ENCODE measurements around the gene ENAH. TPM values are rescaled to one million over a fixed set of nuclear protein-coding genes. Genes with fewer than 3 reads are reported as not detected.
A peak's percentile ranks its signal among the peaks of the same experiment; 100 is the strongest.
"Not testable (repeated sequence)": the region's sequence is repeated elsewhere in the genome, so short reads cannot be mapped to it uniquely, and the experiment has no call there.

Gene ENAH
- not detected for total RNA-seq
- under 1 TPM in 2 of 4 donors, not detected in 2; 0.03 to 0.13 TPM for polyA plus RNA-seq

GRCh38 chr1:225652729-225653462 is at the start of gene ENAH:
Gene ENAH (minus strand): TSS chr1:225653123. CDS start chr1:225652690, 433 bp downstream.
- ATAC-seq (ENCODE audit: low read depth in 2 of 2) (peak; percentile 28 to 37), DNase-seq (no peak)
- Mint-ChIP-seq H3K36me3 (no peaks in the 10 kb centered on the region), H3K27ac (no peak within 1 kb of the TSS), H3K27me3 (peaks cover 74% of the 10 kb centered on the region), H3K9me3 (peaks cover 0 to 6% (median 0%) of the 10 kb centered on the region in 7 donors), H3K4me1 (peaks cover 0 to 23% (median 13%) of the 10 kb centered on the region in 4 donors), H3K4me3 (peak within 1 kb of the TSS; percentile 45 to 98 (median 90))
- H3K36me3 ChIP-seq (ENCODE audit: control insufficient read depth, insufficient read depth, low read length): no peaks in the 10 kb centered on the region
- peaks cover 19% of the 10 kb centered on the region for H3K4me1 ChIP-seq (ENCODE audit: control insufficient read depth, insufficient read depth, low read length, poor library complexity, severe bottlenecking)
- H3K27me3 ChIP-seq (ENCODE audit: control insufficient read depth, insufficient read depth, low read length): peaks cover 45% of the 10 kb centered on the region
- no peaks in the 10 kb centered on the region for H3K9me3 ChIP-seq (ENCODE audit: control insufficient read depth in 2 of 2, low read length in 2 of 2)
- H3K4me3 ChIP-seq (ENCODE audit: low read depth, low read length): peak within 1 kb of the TSS; percentile 44
- H3K27ac ChIP-seq (ENCODE audit: insufficient read depth, low read length, poor library complexity, severe bottlenecking): no peak within 1 kb of the TSS

DNA sequence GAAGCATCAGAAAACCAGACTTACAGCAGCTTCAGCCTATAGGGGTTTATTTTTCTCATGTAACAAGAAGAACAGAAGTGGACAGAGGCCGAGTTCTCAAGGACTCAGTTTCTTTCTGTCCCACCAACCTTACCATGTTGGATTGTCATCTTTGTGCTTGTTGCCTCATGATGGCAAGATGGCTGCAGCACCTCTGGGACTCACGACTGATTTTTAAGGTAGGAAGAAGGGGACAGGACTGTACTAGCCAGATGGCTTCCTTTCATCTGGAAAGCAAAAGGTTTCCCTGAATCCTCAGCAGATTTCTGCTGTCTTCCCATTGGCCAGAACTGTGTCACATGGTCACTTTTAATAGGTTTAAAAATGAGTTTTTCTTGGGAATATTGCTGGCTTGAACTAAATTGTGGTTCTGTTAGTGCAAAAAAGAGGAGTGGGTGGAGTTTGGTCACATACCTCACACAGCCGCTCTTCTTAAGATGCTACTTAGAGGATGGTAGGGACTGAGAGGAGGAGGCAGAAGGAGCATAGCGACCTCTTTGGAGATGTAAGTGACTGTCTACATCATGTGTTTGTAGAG is 48.1 kb upstream of the ENAH start:
- Histone ChIP-seq H3K4me3 (ENCODE audit: low read depth, low read length) (no peak overlapping the region), H3K27me3 (ENCODE audit: control insufficient read depth, insufficient read depth, low read length) (no peaks in the 10 kb centered on the region), H3K36me3 (ENCODE audit: control insufficient read depth, insufficient read depth, low read length) (no peaks in the 10 kb centered on the region), H3K4me1 (ENCODE audit: control insufficient read depth, insufficient read depth, low read length, poor library complexity, severe bottlenecking) (no peaks in the 10 kb centered on the region), H3K9me3 (ENCODE audit: control insufficient read depth in 2 of 2, low read length in 2 of 2) (no peaks in the 10 kb centered on the region), H3K27ac (ENCODE audit: insufficient read depth, low read length, poor library complexity, severe bottlenecking) (no peak overlapping the region)
- H3K4me3 Mint-ChIP-seq: no peak overlapping the region
- ATAC-seq (ENCODE audit: low read depth in 2 of 2) (no peak), DNase-seq (no peak)
- H3K27me3 Mint-ChIP-seq: peaks cover 10% of the 10 kb centered on the region
- H3K36me3 Mint-ChIP-seq: no peaks in the 10 kb centered on the region
- no peaks in the 10 kb centered on the region for H3K4me1 Mint-ChIP-seq
- no peak overlapping the region for H3K27ac Mint-ChIP-seq
- H3K9me3 Mint-ChIP-seq: peaks cover 0 to 3% (median 0%) of the 10 kb centered on the region in 7 donors

DNA sequence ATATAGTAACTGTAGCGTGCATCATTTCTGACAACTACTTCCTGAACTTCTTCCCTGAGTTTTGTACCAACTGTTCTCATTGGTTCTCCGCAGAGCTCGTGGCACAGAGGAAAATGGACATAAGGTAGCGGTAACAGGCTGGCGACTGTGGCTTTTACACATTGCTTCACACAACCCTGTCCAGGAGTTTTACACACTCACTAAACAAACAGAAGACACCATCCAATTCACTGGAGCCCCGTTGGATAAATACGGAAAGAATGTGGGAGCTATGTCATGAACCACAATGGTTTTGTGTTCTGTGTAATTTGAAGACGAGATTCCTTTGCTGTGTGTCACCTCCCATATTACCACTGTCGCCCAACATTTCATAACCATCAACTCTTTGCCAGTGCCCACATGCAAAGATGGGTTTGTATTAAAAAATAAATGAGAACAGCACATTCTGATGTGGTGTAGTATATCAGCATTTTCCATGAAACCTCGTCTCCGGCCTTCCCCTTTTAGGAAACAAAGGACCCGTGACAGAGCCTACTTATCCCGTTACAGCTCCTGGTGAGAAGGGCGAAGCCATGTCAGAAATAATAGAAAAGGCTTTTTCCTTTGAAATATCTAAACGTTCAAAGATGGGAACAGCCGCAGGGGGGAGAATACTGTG is 47.4 kb upstream of the ENAH start:
- no peaks in the 10 kb centered on the region for H3K36me3 ChIP-seq (ENCODE audit: control insufficient read depth, insufficient read depth, low read length)
- no peak overlapping the region for H3K4me3 ChIP-seq (ENCODE audit: low read depth, low read length)
- no peak overlapping the region for H3K4me3 Mint-ChIP-seq
- DNase-seq (no peak), ATAC-seq (ENCODE audit: low read depth in 2 of 2) (no peak)
- no peaks in the 10 kb centered on the region for H3K4me1 ChIP-seq (ENCODE audit: control insufficient read depth, insufficient read depth, low read length, poor library complexity, severe bottlenecking)
- H3K27ac Mint-ChIP-seq: no peak overlapping the region
- no peak overlapping the region for H3K27ac ChIP-seq (ENCODE audit: insufficient read depth, low read length, poor library complexity, severe bottlenecking)
- H3K4me1 Mint-ChIP-seq: no peaks in the 10 kb centered on the region
- H3K9me3 Mint-ChIP-seq: peaks cover 0 to 3% (median 0%) of the 10 kb centered on the region in 7 donors
- no peaks in the 10 kb centered on the region for H3K9me3 ChIP-seq (ENCODE audit: control insufficient read depth in 2 of 2, low read length in 2 of 2)
- H3K36me3 Mint-ChIP-seq: no peaks in the 10 kb centered on the region
- peaks cover 10% of the 10 kb centered on the region for H3K27me3 Mint-ChIP-seq
- H3K27me3 ChIP-seq (ENCODE audit: control insufficient read depth, insufficient read depth, low read length): no peaks in the 10 kb centered on the region

DNA sequence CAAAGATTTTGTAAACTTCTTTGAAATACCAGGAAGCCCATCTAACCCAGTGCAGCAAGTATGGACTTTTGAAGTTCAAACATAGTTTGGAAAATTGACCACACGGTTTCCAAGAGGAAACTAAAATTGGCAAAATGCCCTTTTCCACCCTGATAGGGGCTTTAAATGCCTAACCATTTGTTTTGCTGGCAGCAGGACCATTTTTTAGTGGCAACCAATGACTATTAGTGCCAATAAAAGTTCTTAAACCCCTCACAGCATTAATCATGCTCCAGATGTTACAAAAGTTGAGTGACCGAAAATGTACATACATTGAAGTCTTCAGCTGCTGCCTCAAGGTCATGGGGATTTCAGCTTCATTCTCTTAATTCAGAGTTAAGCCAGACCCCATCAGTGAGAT is 46.4 kb upstream of the ENAH start:
- H3K27ac ChIP-seq (ENCODE audit: insufficient read depth, low read length, poor library complexity, severe bottlenecking): no peak overlapping the region
- H3K27me3 ChIP-seq (ENCODE audit: control insufficient read depth, insufficient read depth, low read length): no peaks in the 10 kb centered on the region
- peaks cover 10% of the 10 kb centered on the region for H3K27me3 Mint-ChIP-seq
- ATAC-seq (ENCODE audit: low read depth in 2 of 2) (no peak), DNase-seq (no peak)
- no peaks in the 10 kb centered on the region for H3K4me1 ChIP-seq (ENCODE audit: control insufficient read depth, insufficient read depth, low read length, poor library complexity, severe bottlenecking)
- H3K4me3 Mint-ChIP-seq: no peak overlapping the region
- H3K36me3 ChIP-seq (ENCODE audit: control insufficient read depth, insufficient read depth, low read length): no peaks in the 10 kb centered on the region
- H3K9me3 ChIP-seq (ENCODE audit: control insufficient read depth in 2 of 2, low read length in 2 of 2): no peaks in the 10 kb centered on the region
- peaks cover 0 to 3% (median 0%) of the 10 kb centered on the region in 7 donors for H3K9me3 Mint-ChIP-seq
- H3K27ac Mint-ChIP-seq: no peak overlapping the region
- H3K4me1 Mint-ChIP-seq: no peaks in the 10 kb centered on the region
- no peak overlapping the region for H3K4me3 ChIP-seq (ENCODE audit: low read depth, low read length)
- H3K36me3 Mint-ChIP-seq: no peaks in the 10 kb centered on the region

DNA sequence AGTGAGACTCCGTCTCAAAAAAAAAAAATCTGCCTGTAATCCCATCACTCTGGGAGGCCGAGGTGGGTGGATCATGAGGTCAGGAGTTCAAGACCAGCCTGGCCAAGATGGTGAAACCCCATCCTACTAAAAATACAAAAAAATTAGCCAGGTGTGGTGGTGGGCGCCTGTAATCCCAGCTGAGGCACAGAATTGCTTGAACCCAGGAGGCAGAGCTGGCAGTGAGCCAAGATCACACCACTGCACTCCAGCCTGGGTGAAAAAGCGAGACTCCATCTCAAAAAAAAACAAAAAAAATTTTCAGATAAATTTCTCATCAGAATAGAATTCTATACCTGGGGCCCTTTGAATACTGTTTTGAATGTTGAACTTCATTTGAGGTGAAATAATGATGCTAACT is 45.3 kb upstream of the ENAH start:
- H3K4me3 Mint-ChIP-seq; H3K4me1 Mint-ChIP-seq; DNase-seq; H3K4me1 ChIP-seq (ENCODE audit: control insufficient read depth, insufficient read depth, low read length, poor library complexity, severe bottlenecking); H3K4me3 ChIP-seq (ENCODE audit: low read depth, low read length); H3K36me3 Mint-ChIP-seq; H3K27ac ChIP-seq (ENCODE audit: insufficient read depth, low read length, poor library complexity, severe bottlenecking); H3K27ac Mint-ChIP-seq; H3K9me3 ChIP-seq (ENCODE audit: control insufficient read depth in 2 of 2, low read length in 2 of 2); H3K36me3 ChIP-seq (ENCODE audit: control insufficient read depth, insufficient read depth, low read length); H3K9me3 Mint-ChIP-seq; H3K27me3 ChIP-seq (ENCODE audit: control insufficient read depth, insufficient read depth, low read length); ATAC-seq (ENCODE audit: low read depth in 2 of 2): not testable (repeated sequence)
- peaks cover 17% of the 10 kb centered on the region for H3K27me3 Mint-ChIP-seq

DNA sequence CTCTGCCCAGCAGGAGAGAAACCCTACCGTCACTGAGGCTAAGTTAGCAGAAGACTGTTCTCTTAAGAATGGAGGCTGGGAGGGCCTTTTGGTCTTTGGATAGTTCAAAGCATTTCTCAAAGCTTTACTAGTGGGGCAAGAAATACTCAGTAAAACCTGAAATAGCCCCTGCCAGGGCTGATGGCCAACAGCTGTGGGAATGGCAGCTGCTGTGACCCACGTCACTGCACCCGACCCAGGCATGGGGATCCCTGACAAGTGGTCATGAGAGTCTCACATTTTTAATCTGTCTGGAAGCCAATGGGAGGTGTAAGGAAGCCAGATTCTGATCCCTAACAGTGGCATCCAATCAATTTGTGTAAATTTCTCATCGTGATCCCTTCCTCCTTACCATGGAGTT is 44.5 kb upstream of the ENAH start:
- ATAC-seq (ENCODE audit: low read depth in 2 of 2): no peak
- Histone ChIP-seq H3K27ac (ENCODE audit: insufficient read depth, low read length, poor library complexity, severe bottlenecking) (no peak overlapping the region), H3K4me1 (ENCODE audit: control insufficient read depth, insufficient read depth, low read length, poor library complexity, severe bottlenecking) (no peaks in the 10 kb centered on the region), H3K27me3 (ENCODE audit: control insufficient read depth, insufficient read depth, low read length) (no peaks in the 10 kb centered on the region), H3K4me3 (ENCODE audit: low read depth, low read length) (no peak overlapping the region), H3K9me3 (ENCODE audit: control insufficient read depth in 2 of 2, low read length in 2 of 2) (no peaks in the 10 kb centered on the region), H3K36me3 (ENCODE audit: control insufficient read depth, insufficient read depth, low read length) (no peaks in the 10 kb centered on the region)
- H3K4me3 Mint-ChIP-seq: no peak overlapping the region
- H3K9me3 Mint-ChIP-seq: peaks cover 0 to 3% (median 0%) of the 10 kb centered on the region in 7 donors
- no peak for DNase-seq
- H3K27me3 Mint-ChIP-seq: peaks cover 17% of the 10 kb centered on the region
- no peak overlapping the region for H3K27ac Mint-ChIP-seq
- H3K4me1 Mint-ChIP-seq: no peaks in the 10 kb centered on the region
- H3K36me3 Mint-ChIP-seq: no peaks in the 10 kb centered on the region

GRCh38 chr1:225695578-225696337 is 42.8 kb upstream of the ENAH start:
- no peak overlapping the region for H3K27ac Mint-ChIP-seq

More at GRCh38 chr1:225695578-225696337, 42.8 kb upstream of the ENAH start:
- H3K27me3 ChIP-seq (ENCODE audit: control insufficient read depth, insufficient read depth, low read length): peaks cover 2% of the 10 kb centered on the region
- Mint-ChIP-seq H3K9me3 (peaks cover 0 to 2% (median 0%) of the 10 kb centered on the region in 7 donors), H3K4me1 (no peaks in the 10 kb centered on the region), H3K36me3 (no peaks in the 10 kb centered on the region), H3K4me3 (no peak overlapping the region), H3K27me3 (peaks cover 17% of the 10 kb centered on the region)
- H3K27ac ChIP-seq (ENCODE audit: insufficient read depth, low read length, poor library complexity, severe bottlenecking): no peak overlapping the region
- no peak for DNase-seq
- H3K36me3 ChIP-seq (ENCODE audit: control insufficient read depth, insufficient read depth, low read length): no peaks in the 10 kb centered on the region
- ATAC-seq (ENCODE audit: low read depth in 2 of 2): no peak
- no peaks in the 10 kb centered on the region for H3K9me3 ChIP-seq (ENCODE audit: control insufficient read depth in 2 of 2, low read length in 2 of 2)
- no peaks in the 10 kb centered on the region for H3K4me1 ChIP-seq (ENCODE audit: control insufficient read depth, insufficient read depth, low read length, poor library complexity, severe bottlenecking)
- H3K4me3 ChIP-seq (ENCODE audit: low read depth, low read length): no peak overlapping the region

Measured in CD4-positive, CD25-positive, alpha-beta regulatory T cell (primary cell).